ENCODE measurements around the gene LITAFD. TPM values are rescaled to one million over a fixed set of nuclear protein-coding genes. Genes with fewer than 3 reads are reported as not detected.

Gene LITAFD
- total RNA-seq, 1 donor from 2014 or later: not detected

GRCh38 chr16:8882725-8883377 lies 700 bp downstream of the LITAFD start:
- no peak for DNase-seq
- POLR2A ChIA-PET: no interaction called here
- no peaks in the 10 kb centered on the region for H3K9me3 Mint-ChIP-seq
- no peak overlapping the region for H3K27ac Mint-ChIP-seq
- intact Hi-C loops (cut with micrococcal nuclease): no loop called here
- peaks cover 10% of the 10 kb centered on the region for H3K27me3 Mint-ChIP-seq
- CTCF ChIA-PET: interaction anchor here (1.3 to 3.1 kb wide), 3 partner anchors 8 to 221 kb away, joined by 3 to 17 read pairs (median 8); no protein-coding TSS in a partner anchor
- peaks cover 15% of the 10 kb centered on the region for H3K4me1 Mint-ChIP-seq
- H3K4me3 Mint-ChIP-seq: no peak overlapping the region
- ATAC-seq (ENCODE audit: low read depth): no peak
- H3K36me3 Mint-ChIP-seq (ENCODE audit: low read depth): peaks cover 5% of the 10 kb centered on the region
- no peak for TF ChIP-seq CTCF (IDR thresholded peaks at IDR 0.05)

GRCh38 chr16:8885674-8886592 lies 3.8 kb downstream of the LITAFD start:
- peak; percentile 22 for ATAC-seq (ENCODE audit: low read depth)
- CTCF ChIA-PET: interaction anchor here (1.1 kb wide), 1 partner anchor 17 kb away, joined by 3 read pairs; the partner anchor contains the start of gene CARHSP1
- intact Hi-C loops (cut with micrococcal nuclease): no loop called here
- DNase-seq: no peak
- H3K27me3 Mint-ChIP-seq: peaks cover 10% of the 10 kb centered on the region
- peaks cover 24% of the 10 kb centered on the region for H3K4me1 Mint-ChIP-seq
- TF ChIP-seq CTCF (IDR thresholded peaks at IDR 0.05): no peak
- no peak overlapping the region for H3K4me3 Mint-ChIP-seq
- H3K27ac Mint-ChIP-seq: peak overlapping the region; percentile 19
- no peaks in the 10 kb centered on the region for H3K9me3 Mint-ChIP-seq
- POLR2A ChIA-PET: interaction anchor here (0.6 kb wide), 1 partner anchor 130 kb away, joined by 4 read pairs; no protein-coding TSS in a partner anchor
- H3K36me3 Mint-ChIP-seq (ENCODE audit: low read depth): peaks cover 15% of the 10 kb centered on the region

- peaks cover 10% of the 10 kb centered on the region for H3K27me3 Mint-ChIP-seq
- H3K4me3 Mint-ChIP-seq: no peak overlapping the region
- no peaks in the 10 kb centered on the region for H3K9me3 Mint-ChIP-seq
- TF ChIP-seq CTCF (IDR thresholded peaks at IDR 0.05): no peak
- H3K4me1 Mint-ChIP-seq: peaks cover 33% of the 10 kb centered on the region
- peaks cover 24% of the 10 kb centered on the region for H3K36me3 Mint-ChIP-seq (ENCODE audit: low read depth)
- CTCF ChIA-PET: no interaction called here
- ATAC-seq (ENCODE audit: low read depth) (no peak), DNase-seq (no peak)
- intact Hi-C loops (cut with micrococcal nuclease): no loop called here
- POLR2A ChIA-PET: interaction anchor here (1.7 kb wide), 1 partner anchor 18 kb away, joined by 5 read pairs; the partner anchor contains the start of gene CARHSP1
- H3K27ac Mint-ChIP-seq: no peak overlapping the region
These were observed 4.7 kb downstream of the LITAFD start for GRCh38 chr16:8886593-8887430.

GRCh38 chr16:8887431-8887765 lies 5.2 kb downstream of the LITAFD start:
- no peak for TF ChIP-seq CTCF (IDR thresholded peaks at IDR 0.05)
- H3K4me3 Mint-ChIP-seq: no peak overlapping the region
- ChIA-PET CTCF (no interaction called here), POLR2A (interaction anchor here (1.7 kb wide), 1 partner anchor 19 kb away, joined by 5 read pairs; the partner anchor contains the start of gene CARHSP1)
- ATAC-seq (ENCODE audit: low read depth) (no peak), DNase-seq (no peak)
- H3K4me1 Mint-ChIP-seq: peaks cover 39% of the 10 kb centered on the region
- no peaks in the 10 kb centered on the region for H3K9me3 Mint-ChIP-seq
- intact Hi-C loops (cut with micrococcal nuclease): no loop called here
- H3K27ac Mint-ChIP-seq: no peak overlapping the region
- peaks cover 25% of the 10 kb centered on the region for H3K36me3 Mint-ChIP-seq (ENCODE audit: low read depth)
- peaks cover 10% of the 10 kb centered on the region for H3K27me3 Mint-ChIP-seq
